Mesothelial cell of epicardium (in vitro differentiated cells): ENCODE results near the gene SGCA. TPM values are rescaled to one million over a fixed set of nuclear protein-coding genes. Genes with fewer than 3 reads are reported as not detected.

Experiments used
- DNase-seq, 2 experiments: peaks; one replicate each; pipeline ENCODE4 v3.0.0; 2021; ENCODE audit warnings: low spot score in 2 of 2; ENCODE audit not compliant: unreplicated experiment in 2 of 2
- H3K27ac Mint-ChIP-seq: 2 replicates; pipeline ENCODE4 v1.8.0; 2021; ENCODE audit warnings: mixed read lengths
- H3K27me3 Mint-ChIP-seq: 2 replicates; pipeline ENCODE4 v1.8.0; 2021; ENCODE audit warnings: low read depth, mixed read lengths
- H3K36me3 Mint-ChIP-seq: 2 replicates; pipeline ENCODE4 v1.8.0; 2021; ENCODE audit warnings: mixed read lengths
- H3K4me1 Mint-ChIP-seq: 2 replicates; pipeline ENCODE4 v1.8.0; 2021; ENCODE audit warnings: mixed read lengths
- H3K4me3 Mint-ChIP-seq: 2 replicates; pipeline ENCODE4 v1.8.0; 2021; ENCODE audit warnings: mild to moderate bottlenecking, moderate library complexity, mixed read lengths
- H3K9me3 Mint-ChIP-seq: 2 replicates; pipeline ENCODE4 v1.8.0; 2021; ENCODE audit warnings: mixed read lengths
- CTCF ChIP-seq: fragments of 200-600 bp; sonication (generic); IDR thresholded peaks from one replicate; pipeline ENCODE4 v1.5.0; 2021; ENCODE audit warnings: antibody characterized with exemption; ENCODE audit not compliant: unreplicated experiment
- total RNA-seq: library from RNA; stranded (reverse); gene quantifications from 3 replicates; pipeline ENCODE4 v1.2.1, GENCODE V29; 2021

Gene SGCA
- total RNA-seq, 1 donor from 2014 or later = not detected

- peaks cover 15% of the 10 kb centered on the region for H3K36me3 Mint-ChIP-seq
- no peak for TF ChIP-seq CTCF
- H3K4me3 Mint-ChIP-seq = no peak overlapping the region
- DNase-seq = no peak
- peaks cover 37% of the 10 kb centered on the region for H3K4me1 Mint-ChIP-seq
- H3K27me3 Mint-ChIP-seq = no peaks in the 10 kb centered on the region
- peak overlapping the region; percentile 86 for H3K27ac Mint-ChIP-seq
- no peaks in the 10 kb centered on the region for H3K9me3 Mint-ChIP-seq
Observed at GRCh38 chr17:50183421-50183994, 17.7 kb downstream of the SGCA start.

- Mint-ChIP-seq H3K36me3 (peaks cover 20% of the 10 kb centered on the region), H3K4me3 (no peak overlapping the region), H3K27ac (peak overlapping the region; percentile 86), H3K9me3 (no peaks in the 10 kb centered on the region), H3K27me3 (no peaks in the 10 kb centered on the region), H3K4me1 (peaks cover 37% of the 10 kb centered on the region)
- TF ChIP-seq CTCF = peak; percentile 44
- DNase-seq = no peak
Observed at GRCh38 chr17:50184064-50184463, 18.3 kb downstream of the SGCA start.

- no peak for DNase-seq
- Mint-ChIP-seq H3K4me1 (peaks cover 40% of the 10 kb centered on the region), H3K36me3 (peaks cover 23% of the 10 kb centered on the region), H3K27me3 (no peaks in the 10 kb centered on the region), H3K4me3 (no peak overlapping the region), H3K27ac (peak overlapping the region; percentile 75), H3K9me3 (no peaks in the 10 kb centered on the region)
- TF ChIP-seq CTCF = no peak
Observed at GRCh38 chr17:50184611-50185398, 19.0 kb downstream of the SGCA start.

- no peaks in the 10 kb centered on the region for H3K9me3 Mint-ChIP-seq
- no peak for TF ChIP-seq CTCF
- peaks cover 23% of the 10 kb centered on the region for H3K36me3 Mint-ChIP-seq
- H3K27me3 Mint-ChIP-seq = no peaks in the 10 kb centered on the region
- peaks cover 40% of the 10 kb centered on the region for H3K4me1 Mint-ChIP-seq
- DNase-seq = no peak
- H3K4me3 Mint-ChIP-seq = no peak overlapping the region
- H3K27ac Mint-ChIP-seq = peak overlapping the region; percentile 93
Observed at GRCh38 chr17:50185631-50186471, 20.0 kb downstream of the SGCA start.

- H3K27ac Mint-ChIP-seq = peak overlapping the region; percentile 93
- peaks cover 23% of the 10 kb centered on the region for H3K36me3 Mint-ChIP-seq
- DNase-seq = no peak
- H3K9me3 Mint-ChIP-seq = no peaks in the 10 kb centered on the region
- no peak for TF ChIP-seq CTCF
- no peak overlapping the region for H3K4me3 Mint-ChIP-seq
- no peaks in the 10 kb centered on the region for H3K27me3 Mint-ChIP-seq
- H3K4me1 Mint-ChIP-seq = peaks cover 35% of the 10 kb centered on the region
Observed at GRCh38 chr17:50186661-50187393, 21.0 kb downstream of the SGCA start.
